ENCODE measurements around the gene PAQR4.

Gene PAQR4

GRCh38 chr16:3003582-3004270 is 34.6 kb downstream of the PAQR4 start (continued):
- TF ChIP-seq SP7 (tag by site-specific recombination; IDR thresholded peaks at IDR 0.05) (0 out of 2 replicates have a peak, but pooled peaks have one; percentile 37), ZNF654 (tag by site-specific recombination; IDR thresholded peaks at IDR 0.05; ENCODE audit: low read depth) (peak; percentile 71), ZNF561 (tag by site-specific recombination; IDR thresholded peaks at IDR 0.05; ENCODE audit: borderline replicate concordance) (no peak), ZBTB26 (tag by site-specific recombination; optimal IDR thresholded peaks at IDR 0.05) (peak; percentile 72), ZNF747 (tag by site-specific recombination; IDR thresholded peaks at IDR 0.05) (no peak), ZNF394 (tag by site-specific recombination; IDR thresholded peaks at IDR 0.05; ENCODE audit: borderline replicate concordance) (peak; percentile 96), ZNF692 (tag by site-specific recombination; IDR thresholded peaks at IDR 0.05) (peak; percentile 95), ZXDB (tag by site-specific recombination; IDR thresholded peaks at IDR 0.05) (peak; percentile 100), ZNF580 (tag by site-specific recombination; IDR thresholded peaks at IDR 0.05) (peak; percentile 97)

GRCh38 chr16:3004319-3004718 is 35.2 kb downstream of the PAQR4 start:
- Histone ChIP-seq H3K4me3 (ENCODE audit: low read depth, low read length) (peak overlapping the region; percentile 44), H3K4me1 (ENCODE audit: control insufficient read depth, insufficient read depth, low read length) (no peaks in the 10 kb centered on the region), H3K27ac (ENCODE audit: extremely low read depth, low read depth, low read length) (no peak overlapping the region), H3K36me3 (ENCODE audit: control insufficient read depth in 2 of 2, insufficient read depth in 1 of 2, low read length in 2 of 2) (no peaks in the 10 kb centered on the region), H3K9me3 (ENCODE audit: control insufficient read depth, insufficient read depth, low read depth, low read length) (no peaks in the 10 kb centered on the region)
- CTCF ChIA-PET: interaction anchor here (0.7 to 9.6 kb wide), 13 partner anchors 11 to 946 kb away, joined by 3 to 149 read pairs (median 5); partner anchors contain the start of gene TNFRSF12A
- POLR2A ChIA-PET: interaction anchor here (0.7 to 12.4 kb wide), 9 partner anchors 19 to 130 kb away, joined by 3 to 247 read pairs (median 3); partner anchors contain the start of genes CLDN6, HCFC1R1, PAQR4 and PKMYT1
- no peak for TF ChIP-seq ZNF211 (tag by site-specific recombination; IDR thresholded peaks at IDR 0.05; ENCODE audit: low read depth)
- no peak for TF ChIP-seq ZNF423 (tag by site-specific recombination; IDR thresholded peaks at IDR 0.05)
- TF ChIP-seq ZNF76 (tag by site-specific recombination; IDR thresholded peaks at IDR 0.05; ENCODE audit: borderline replicate concordance, low read depth): no peak

GRCh38 chr16:3004781-3005284 is 35.7 kb downstream of the PAQR4 start:
- ChIA-PET CTCF (interaction anchor here (0.7 to 9.6 kb wide), 5 partner anchors 16 to 125 kb away, joined by 4 to 149 read pairs (median 4); partner anchors contain the start of genes FLYWCH1 and TNFRSF12A), POLR2A (interaction anchor here (0.8 to 12.4 kb wide), 4 partner anchors 19 to 124 kb away, joined by 3 to 247 read pairs (median 4); partner anchors contain the start of genes CLDN6, HCFC1R1, PAQR4 and PKMYT1)
- no peaks in the 10 kb centered on the region for H3K9me3 ChIP-seq (ENCODE audit: control insufficient read depth, insufficient read depth, low read depth, low read length)
- no peak overlapping the region for H3K27ac ChIP-seq (ENCODE audit: extremely low read depth, low read depth, low read length)
- no peaks in the 10 kb centered on the region for H3K4me1 ChIP-seq (ENCODE audit: control insufficient read depth, insufficient read depth, low read length)
- no peaks in the 10 kb centered on the region for H3K36me3 ChIP-seq (ENCODE audit: control insufficient read depth in 2 of 2, insufficient read depth in 1 of 2, low read length in 2 of 2)
- peak overlapping the region; percentile 44 for H3K4me3 ChIP-seq (ENCODE audit: low read depth, low read length)
- peak; percentile 42; the same call in 1 of the 2 replicates for TF ChIP-seq KLF17 (tag by site-specific recombination; IDR thresholded peaks at IDR 0.05)
- no peak for TF ChIP-seq ZFP37 (tag by site-specific recombination; IDR thresholded peaks at IDR 0.05)
- no peak for TF ChIP-seq HOXA7 (CRISPR knock-in tag; IDR thresholded peaks at IDR 0.05; ENCODE audit: borderline replicate concordance)
- TF ChIP-seq SCRT1 (tag by site-specific recombination; IDR thresholded peaks at IDR 0.05; ENCODE audit: borderline replicate concordance): no peak
- TF ChIP-seq ZNF580 (tag by site-specific recombination; IDR thresholded peaks at IDR 0.05): no peak
- 0 out of 2 replicates have a peak, but pooled peaks have one; percentile 14 for TF ChIP-seq ZXDB (tag by site-specific recombination; IDR thresholded peaks at IDR 0.05)
- peak; percentile 95 for TF ChIP-seq KLF1 (tag by site-specific recombination; IDR thresholded peaks at IDR 0.05)
- TF ChIP-seq ZNF157 (tag by site-specific recombination; IDR thresholded peaks at IDR 0.05): no peak
- no peak for TF ChIP-seq ZNF558 (tag by site-specific recombination; IDR thresholded peaks at IDR 0.05)
- TF ChIP-seq PRDM10 (tag by site-specific recombination; IDR thresholded peaks at IDR 0.05): no peak
- peak; percentile 42 for TF ChIP-seq ZBTB26 (tag by site-specific recombination; optimal IDR thresholded peaks at IDR 0.05)

All from HEK293 (cell line).